Endothelial cell of umbilical vein (primary cell): ENCODE results near the gene SYT7. TPM values are rescaled to one million over a fixed set of nuclear protein-coding genes. Genes with fewer than 3 reads are reported as not detected.

Source experiments
- BruUV-seq: library from RNA; stranded (reverse); fragments of 400-500 nt; replicated peaks from 2 replicates; lab custom pipeline; 2021; lab: Mats Ljungman, UMichigan
- CTCF ChIA-PET: fragments of 300-600, 350-600 bp; sonication (Branson Sonifier 250); formaldehyde crosslinking; loops from one replicate; lab custom pipeline; 2021; ENCODE audit warnings: antibody characterized with exemption, inconsistent platforms; lab: Charles Lee
- POLR2A ChIA-PET: fragments of 300-600, 350-600 bp; sonication (Branson Sonifier 250); formaldehyde crosslinking; loops from one replicate; lab custom pipeline; 2021; ENCODE audit warnings: antibody characterized with exemption, inconsistent platforms; lab: Charles Lee
- DNase-seq: peaks from one replicate; pipeline ENCODE4 v3.0.0-alpha.2; 2011; ENCODE audit warnings: low read depth, low spot score
- FAIRE-seq: peaks from 2 replicates; lab custom pipeline; 2011; peaks lifted over from hg19 to GRCh38; lab: Jason Lieb, UNC
- H2AFZ ChIP-seq: 2 replicates; pipeline ENCODE4 v1.6.0; 2012; ENCODE audit warnings: low read depth, low read length, control low read depth, inconsistent platforms
- H3K27ac ChIP-seq: 2 replicates; pipeline ENCODE4 v1.5.1; 2011; ENCODE audit warnings: low read depth, mild to moderate bottlenecking, control low read depth, low read length, moderate library complexity; ENCODE audit not compliant: insufficient read depth
- H3K27me3 ChIP-seq, 2 experiments: 2 replicates each; pipeline versions ENCODE4 v1.6.0 to v1.6.1; 2011; ENCODE audit warnings: low read length in 2 of 2, mixed read lengths in 1 of 2; ENCODE audit not compliant: control insufficient read depth in 2 of 2, insufficient read depth in 2 of 2
- H3K36me3 ChIP-seq, 2 experiments: 2 replicates in 1 of 2; 3 replicates in 1 of 2; pipeline ENCODE4 v1.5.1; 2011; ENCODE audit warnings: low read length in 2 of 2, mild to moderate bottlenecking in 1 of 2, moderate library complexity in 1 of 2; ENCODE audit not compliant: control insufficient read depth in 2 of 2, insufficient read depth in 2 of 2; ENCODE audit errors: extremely low read depth in 1 of 2
- H3K4me1 ChIP-seq: 3 replicates; pipeline ENCODE4 v1.5.1; 2011; ENCODE audit warnings: mild to moderate bottlenecking, low read length; ENCODE audit not compliant: control insufficient read depth, insufficient read depth; ENCODE audit errors: extremely low read depth
- H3K4me2 ChIP-seq: 2 replicates; pipeline ENCODE4 v1.6.1; 2011; ENCODE audit warnings: low read length, control low read depth, mixed read lengths; ENCODE audit not compliant: insufficient read depth
- H3K4me3 ChIP-seq, 3 experiments: fragments of 200-600 bp in 1 of 3; sonication (generic), shearing (Covaris generic) in 1 of 3; replicated peaks in 1 of 3; 2 replicates each; pipeline ENCODE4 v1.5.1; 2011 to 2016; ENCODE audit warnings: control low read depth in 3 of 3, low read length in 3 of 3, mild to moderate bottlenecking in 2 of 3, inconsistent platforms in 1 of 3, low read depth in 1 of 3, moderate library complexity in 1 of 3; ENCODE audit not compliant: insufficient read depth in 1 of 3
- H3K79me2 ChIP-seq: 2 replicates; pipeline ENCODE4 v1.6.0; 2012; ENCODE audit warnings: low read length, inconsistent platforms; ENCODE audit not compliant: control insufficient read depth, insufficient read depth
- H3K9ac ChIP-seq: replicated peaks from 2 replicates; pipeline ENCODE3; 2011; ENCODE audit warnings: low read length, control low read depth; ENCODE audit not compliant: insufficient read depth; ENCODE audit errors: extremely low read depth
- H3K9me1 ChIP-seq: replicated peaks from 3 replicates; pipeline ENCODE4 v1.6.0; 2011; ENCODE audit warnings: mild to moderate bottlenecking, low read length; ENCODE audit not compliant: control insufficient read depth, insufficient read depth; ENCODE audit errors: extremely low read depth
- H3K9me3 ChIP-seq: replicated peaks from 2 replicates; pipeline ENCODE4 v1.5.1; 2012; ENCODE audit warnings: low read length, inconsistent platforms; ENCODE audit not compliant: control insufficient read depth, insufficient read depth
- H4K20me1 ChIP-seq: replicated peaks from 2 replicates; pipeline ENCODE3; 2011; ENCODE audit warnings: mild to moderate bottlenecking, low read length; ENCODE audit not compliant: control insufficient read depth, insufficient read depth; ENCODE audit errors: extremely low read depth
- CTCF ChIP-seq, 2 donors: IDR thresholded peaks; 1 replicate in 1 of 2; 2 replicates in 1 of 2; pipeline ENCODE4 v1.5.1; 2011; ENCODE audit warnings: low read length in 2 of 2, mild to moderate bottlenecking in 2 of 2, moderate library complexity in 2 of 2, control low read depth in 1 of 2, inconsistent platforms in 1 of 2, low read depth in 1 of 2; ENCODE audit not compliant: insufficient read depth in 1 of 2; ENCODE audit errors: extremely low read depth in 1 of 2
- EZH2 ChIP-seq: IDR thresholded peaks from 2 replicates; pipeline ENCODE4 v1.6.1; 2012; ENCODE audit warnings: borderline replicate concordance, low read depth, mild to moderate bottlenecking, moderate library complexity, low read length, inconsistent platforms; ENCODE audit not compliant: severe bottlenecking
- GATA2 ChIP-seq: IDR thresholded peaks from 2 replicates; pipeline ENCODE4 v1.7.0; 2011; ENCODE audit warnings: low read depth, mild to moderate bottlenecking, moderate library complexity, mixed read lengths, low read length; ENCODE audit not compliant: insufficient read length, insufficient read depth
- JUN ChIP-seq: IDR thresholded peaks from 2 replicates; pipeline ENCODE4 v1.6.1; 2011; ENCODE audit warnings: borderline replicate concordance, low read depth; ENCODE audit not compliant: insufficient read length, insufficient read depth
- dilution Hi-C: fragments of 300-500 bp; cut with MboI; formaldehyde crosslinking; loops from one replicate; pipeline ENCODE4 v1.15.0; 2019; ENCODE audit warnings: low sequenced_read_pairs; ENCODE audit not compliant: extremely low pct_ligation_motif_present
- intact Hi-C: fragments of 100-400 bp; cut with micrococcal nuclease; formaldehyde crosslinking; loops from one replicate; pipeline ENCODE4 v1.10.0; 2022
- polyA plus RNA-seq, 4 experiments: library from polyadenylated mRNA; depleted of rRNA in 3 of 4; stranded (reverse) in 3 of 4; unstranded in 1 of 4; fragments of >200 nt; gene quantifications; 2 replicates each; pipeline versions ENCODE4 v1.2.1 to v1.2.3, GENCODE V29; 2011 to 2012; ENCODE audit warnings: missing spikeins in 1 of 4
- total RNA-seq: library from RNA; stranded (reverse); gene quantifications from 2 replicates; pipeline ENCODE4 v1.2.3, GENCODE V29; 2021

The SYT7 gene
- total and polyA plus RNA-seq, 2 donors (not counting 3 experiments of a cell fraction or from before 2014, with no cell fraction given), result 0.08 to 0.55 TPM

GRCh38 chr11:61482513-61482912 is 98.4 kb downstream of the SYT7 start:
- no peak overlapping the region for H3K9ac ChIP-seq
- no peaks in the 10 kb centered on the region for H3K9me3 ChIP-seq
- CTCF ChIA-PET, result interaction anchor here (0.7 to 11.5 kb wide), 31 partner anchors 9 to 251 kb away, joined by 3 to 221 read pairs (median 4); partner anchors contain the start of gene LRRC10B
- H3K36me3 ChIP-seq, result no peaks in the 10 kb centered on the region
- POLR2A ChIA-PET, result no interaction called here
- FAIRE-seq, result no peak
- no peaks in the 10 kb centered on the region for H4K20me1 ChIP-seq
- H3K4me2 ChIP-seq, result no peak overlapping the region
- no peak overlapping the region for H3K4me3 ChIP-seq
- no peak for TF ChIP-seq EZH2
- peak; percentile 54 to 81 for TF ChIP-seq CTCF (IDR thresholded peaks at IDR 0.05; ENCODE audit: extremely low read depth in 1 of 2, insufficient read depth in 1 of 2, low read depth in 1 of 2, low read length in 2 of 2)
- BruUV-seq, result no TSS peak
- no peaks in the 10 kb centered on the region for H3K79me2 ChIP-seq
- intact Hi-C loops (no loop called here), dilution Hi-C loops (no loop called here)
- H3K27me3 ChIP-seq, result no peaks in the 10 kb centered on the region
- no peaks in the 10 kb centered on the region for H3K4me1 ChIP-seq
- no peaks in the 10 kb centered on the region for H3K9me1 ChIP-seq
- H2AFZ ChIP-seq, result no peak overlapping the region
- DNase-seq, result no peak
- no peak overlapping the region for H3K27ac ChIP-seq

GRCh38 chr11:61481806-61482205 is 99.1 kb downstream of the SYT7 start:
- Histone ChIP-seq H3K9me3 (no peaks in the 10 kb centered on the region), H3K9ac (no peak overlapping the region), H3K27ac (no peak overlapping the region), H2AFZ (no peak overlapping the region), H3K4me1 (no peaks in the 10 kb centered on the region), H3K4me3 (no peak overlapping the region), H3K4me2 (no peak overlapping the region), H4K20me1 (no peaks in the 10 kb centered on the region), H3K27me3 (no peaks in the 10 kb centered on the region), H3K9me1 (no peaks in the 10 kb centered on the region), H3K79me2 (no peaks in the 10 kb centered on the region), H3K36me3 (no peaks in the 10 kb centered on the region)
- CTCF ChIA-PET, result interaction anchor here (0.9 to 11.5 kb wide), 27 partner anchors 9 to 252 kb away, joined by 3 to 221 read pairs (median 4); partner anchors contain the start of gene LRRC10B
- no TSS peak for BruUV-seq
- TF ChIP-seq JUN (no peak), GATA2 (no peak)
- POLR2A ChIA-PET, result no interaction called here
- DNase-seq (no peak), FAIRE-seq (no peak)
- dilution Hi-C loops (no loop called here), intact Hi-C loops (no loop called here)
